Left lung (tissue), 10 donors: Measurements from ENCODE around the gene SNCA. TPM values are rescaled to one million over a fixed set of nuclear protein-coding genes. Genes with fewer than 3 reads are reported as not detected.
A peak's percentile ranks its signal among the peaks of the same experiment; 100 is the strongest.

Source experiments
- ATAC-seq: fragments of 200-7000 bp; cut with Tn5 transposase; one replicate; pipeline ENCODE4 v1.9.1; 2020; ENCODE audit warnings: moderate library complexity
- DNase-seq, 4 donors: peaks; one replicate each; pipeline ENCODE4 v3.0.0-alpha.2; 2013 to 2020
- H3K27ac ChIP-seq, 2 donors: fragments of 200-600 bp; sonication (generic) in 1 of 2; one replicate each; pipeline versions ENCODE4 v1.5.0 to v1.8.0; 2020 to 2021
- H3K27me3 ChIP-seq, 2 donors: fragments of 200-600 bp; sonication (generic) in 1 of 2; one replicate each; pipeline versions ENCODE4 v1.5.0 to v1.8.0; 2020 to 2021
- H3K36me3 ChIP-seq, 2 donors: fragments of 200-600 bp; sonication (generic) in 1 of 2; one replicate each; pipeline versions ENCODE4 v1.5.0 to v1.8.0; 2020 to 2021
- H3K4me1 ChIP-seq, 2 donors: fragments of 200-600 bp; one replicate each; pipeline ENCODE4 v1.8.0; 2021
- H3K4me3 ChIP-seq, 2 donors: fragments of 200-600 bp; sonication (generic) in 1 of 2; one replicate each; pipeline versions ENCODE4 v1.5.0 to v1.8.0; 2020 to 2021; ENCODE audit warnings: mild to moderate bottlenecking in 1 of 2
- H3K9me3 ChIP-seq, 2 donors: fragments of 200-600 bp; sonication (generic) in 1 of 2; one replicate each; pipeline versions ENCODE4 v1.5.0 to v1.8.0; 2020 to 2021
- intact Hi-C, 2 donors: fragments of 100-400 bp; cut with DNase I; formaldehyde crosslinking; loops; one replicate each; pipeline versions ENCODE4 v1.11.2 to v1.14.2; 2022
- polyA plus RNA-seq, 6 donors: library from polyadenylated mRNA; unstranded; fragments of 120-200 nt; gene quantifications; one replicate each; pipeline ENCODE4 v1.2.1, GENCODE V29; 2013; ENCODE audit not compliant: insufficient read length in 6 of 6
- total RNA-seq, 2 donors: library from RNA; stranded (reverse); fragmentation: NEBNext Ultra II Directional; extraction: Animal tissue kit (Norgen Biotek cat#: 25700); gene quantifications; one replicate each; pipeline ENCODE4 v1.2.1, GENCODE V29; 2021
- TF ChIP-seq, protein P1 (sequence below), 2 donors: fragments of 200-600 bp; sonication (generic) in 1 of 2; IDR thresholded peaks; one replicate each; pipeline versions ENCODE4 v1.5.0 to v1.8.0; 2021; ENCODE audit warnings: antibody characterized with exemption in 2 of 2
- donor health status: DM: no; HTN: yes; CAD: no.
- donor health status: DM: no; HTN: no; CAD: no.

SNCA gene
- total and polyA plus RNA-seq, 8 donors, result 6.6 to 75.7 (median 50.9) TPM

DNA sequence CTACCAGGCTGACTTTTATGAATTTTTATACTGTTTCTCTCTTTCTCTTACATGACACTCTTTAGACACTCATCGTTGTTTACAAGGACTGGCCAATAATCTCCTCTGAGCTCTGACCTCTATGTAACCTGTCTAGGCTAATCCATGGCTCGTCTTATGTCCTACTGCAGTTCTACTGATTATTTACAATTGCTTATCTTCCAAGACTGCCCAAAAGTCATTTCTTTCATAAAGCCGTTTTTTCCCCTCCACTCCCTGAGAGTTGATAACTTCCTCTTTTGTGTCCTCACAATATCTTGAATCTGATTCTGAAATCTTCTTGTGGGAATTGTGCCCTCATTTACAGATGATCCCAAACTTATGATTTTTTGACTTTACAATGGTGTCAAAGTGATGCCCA, 18.3 kb upstream of the SNCA start:
- H3K27ac ChIP-seq, result no peak overlapping the region
- peaks cover 0 to 2% of the 10 kb centered on the region in 2 donors for H3K9me3 ChIP-seq
- no peaks in the 10 kb centered on the region for H3K36me3 ChIP-seq
- DNase-seq (no peak), ATAC-seq (no peak)
- TF ChIP-seq, protein P1, sequence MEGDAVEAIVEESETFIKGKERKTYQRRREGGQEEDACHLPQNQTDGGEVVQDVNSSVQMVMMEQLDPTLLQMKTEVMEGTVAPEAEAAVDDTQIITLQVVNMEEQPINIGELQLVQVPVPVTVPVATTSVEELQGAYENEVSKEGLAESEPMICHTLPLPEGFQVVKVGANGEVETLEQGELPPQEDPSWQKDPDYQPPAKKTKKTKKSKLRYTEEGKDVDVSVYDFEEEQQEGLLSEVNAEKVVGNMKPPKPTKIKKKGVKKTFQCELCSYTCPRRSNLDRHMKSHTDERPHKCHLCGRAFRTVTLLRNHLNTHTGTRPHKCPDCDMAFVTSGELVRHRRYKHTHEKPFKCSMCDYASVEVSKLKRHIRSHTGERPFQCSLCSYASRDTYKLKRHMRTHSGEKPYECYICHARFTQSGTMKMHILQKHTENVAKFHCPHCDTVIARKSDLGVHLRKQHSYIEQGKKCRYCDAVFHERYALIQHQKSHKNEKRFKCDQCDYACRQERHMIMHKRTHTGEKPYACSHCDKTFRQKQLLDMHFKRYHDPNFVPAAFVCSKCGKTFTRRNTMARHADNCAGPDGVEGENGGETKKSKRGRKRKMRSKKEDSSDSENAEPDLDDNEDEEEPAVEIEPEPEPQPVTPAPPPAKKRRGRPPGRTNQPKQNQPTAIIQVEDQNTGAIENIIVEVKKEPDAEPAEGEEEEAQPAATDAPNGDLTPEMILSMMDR (IDR thresholded peaks at IDR 0.05), result no peak
- no peak overlapping the region for H3K4me3 ChIP-seq
- no peaks in the 10 kb centered on the region for H3K4me1 ChIP-seq
- intact Hi-C loops, result no loop called here
- H3K27me3 ChIP-seq, result no peaks in the 10 kb centered on the region

DNA sequence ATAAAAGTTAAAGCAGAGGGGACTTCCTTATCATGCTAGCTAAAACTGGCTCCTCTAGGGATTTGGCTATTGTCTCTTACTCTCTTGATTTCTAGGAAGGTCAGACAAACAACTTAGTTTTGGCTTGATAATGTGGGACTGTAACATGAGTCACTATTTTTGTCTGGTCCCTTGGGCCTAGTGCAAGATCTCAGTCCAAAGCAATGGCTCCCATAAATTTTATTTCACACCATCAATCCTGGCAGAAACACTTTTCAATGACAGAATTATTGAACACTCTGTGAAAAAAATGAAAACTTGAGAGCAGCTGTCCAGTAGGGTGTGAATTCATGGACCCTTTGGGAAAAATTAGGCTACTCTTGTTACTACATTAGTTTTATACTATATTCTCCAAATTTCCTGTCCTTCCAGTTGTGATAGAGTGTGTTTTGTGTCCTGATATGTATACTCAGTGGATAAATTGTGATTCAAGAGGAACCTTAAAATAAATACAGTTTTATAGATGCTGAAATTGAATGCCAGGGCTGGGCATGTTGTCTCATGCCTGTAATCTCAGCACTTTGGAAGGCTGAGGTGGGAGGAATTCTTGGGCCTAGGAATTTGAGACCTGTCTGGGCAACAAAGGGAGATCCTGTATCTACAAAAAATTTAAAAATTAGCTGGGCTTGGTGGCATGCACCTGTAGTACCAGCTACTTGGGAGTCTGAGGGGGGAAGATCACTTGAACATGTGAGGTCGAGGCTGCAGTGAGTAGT, 10.8 kb upstream of the SNCA start:
- DNase-seq, result no peak
- H3K4me3 ChIP-seq, result no peak overlapping the region
- peaks cover 0 to 8% of the 10 kb centered on the region in 2 donors for H3K9me3 ChIP-seq
- H3K36me3 ChIP-seq, result no peaks in the 10 kb centered on the region
- no peak overlapping the region for H3K27ac ChIP-seq
- ATAC-seq, result no peak
- TF ChIP-seq, protein P1 (IDR thresholded peaks at IDR 0.05), result no peak
- H3K27me3 ChIP-seq, result no peaks in the 10 kb centered on the region
- intact Hi-C loops, result no loop called here
- no peaks in the 10 kb centered on the region for H3K4me1 ChIP-seq

DNA sequence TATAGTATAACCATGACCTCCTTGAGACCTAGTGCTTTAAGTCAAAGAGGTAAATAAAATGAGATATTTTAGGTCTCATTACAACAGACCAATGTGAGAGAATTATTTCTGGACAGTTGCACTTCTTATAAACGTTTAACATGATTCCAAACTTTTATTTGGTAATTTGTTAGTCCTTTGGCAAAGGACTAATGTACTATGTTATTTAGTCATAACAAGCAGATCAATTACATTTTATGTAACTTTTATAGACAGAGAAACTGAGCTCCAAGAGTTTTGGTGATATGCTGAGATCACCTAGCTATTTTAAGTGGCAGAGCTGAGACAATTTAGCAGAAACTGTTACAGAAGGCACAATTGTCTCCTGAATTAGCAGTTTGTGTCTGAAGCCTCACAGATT, 2.6 kb upstream of the SNCA start:
- H3K36me3 ChIP-seq, result no peaks in the 10 kb centered on the region
- ATAC-seq (no peak), DNase-seq (no peak)
- TF ChIP-seq, protein P1 (IDR thresholded peaks at IDR 0.05), result no peak
- H3K27me3 ChIP-seq, result peaks cover 33 to 44% of the 10 kb centered on the region in 2 donors
- H3K27ac ChIP-seq, result no peak overlapping the region
- peaks cover 5 to 8% of the 10 kb centered on the region in 2 donors for H3K4me1 ChIP-seq
- no peaks in the 10 kb centered on the region for H3K9me3 ChIP-seq
- H3K4me3 ChIP-seq, result no peak overlapping the region
- intact Hi-C loops, result no loop called here

DNA sequence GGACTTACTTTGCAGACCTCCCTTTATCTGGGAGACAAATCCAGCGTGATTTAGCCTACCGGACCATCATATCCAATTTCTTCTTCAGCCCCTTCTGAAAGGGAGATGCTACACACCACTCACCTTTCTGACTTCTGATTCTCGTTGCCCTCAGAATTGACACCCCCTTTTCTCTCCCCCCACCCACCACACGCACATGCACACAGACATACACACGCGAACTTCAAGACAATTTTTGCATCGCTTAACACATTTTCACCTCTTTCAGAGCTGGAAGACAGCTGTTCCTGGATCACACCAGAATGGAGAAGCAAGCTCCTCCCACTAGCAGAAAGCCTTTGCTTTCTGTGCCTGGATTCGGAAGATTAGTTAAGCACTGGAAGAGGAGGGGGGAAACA, 1.0 kb upstream of the SNCA start:
- Histone ChIP-seq H3K27me3 (peaks cover 33 to 44% of the 10 kb centered on the region in 2 donors), H3K36me3 (no peaks in the 10 kb centered on the region), H3K9me3 (no peaks in the 10 kb centered on the region), H3K4me3 (peak overlapping the region; percentile 51 to 63), H3K4me1 (peaks cover 5 to 8% of the 10 kb centered on the region in 2 donors), H3K27ac (peak overlapping the region in 1 of 2 donors; percentile 20)
- intact Hi-C loops, result no loop called here
- ATAC-seq (peak; percentile 6), DNase-seq (peak in 2 of 4 donors; percentile 44 to 54)
- TF ChIP-seq, protein P1 (IDR thresholded peaks at IDR 0.05), result no peak

DNA sequence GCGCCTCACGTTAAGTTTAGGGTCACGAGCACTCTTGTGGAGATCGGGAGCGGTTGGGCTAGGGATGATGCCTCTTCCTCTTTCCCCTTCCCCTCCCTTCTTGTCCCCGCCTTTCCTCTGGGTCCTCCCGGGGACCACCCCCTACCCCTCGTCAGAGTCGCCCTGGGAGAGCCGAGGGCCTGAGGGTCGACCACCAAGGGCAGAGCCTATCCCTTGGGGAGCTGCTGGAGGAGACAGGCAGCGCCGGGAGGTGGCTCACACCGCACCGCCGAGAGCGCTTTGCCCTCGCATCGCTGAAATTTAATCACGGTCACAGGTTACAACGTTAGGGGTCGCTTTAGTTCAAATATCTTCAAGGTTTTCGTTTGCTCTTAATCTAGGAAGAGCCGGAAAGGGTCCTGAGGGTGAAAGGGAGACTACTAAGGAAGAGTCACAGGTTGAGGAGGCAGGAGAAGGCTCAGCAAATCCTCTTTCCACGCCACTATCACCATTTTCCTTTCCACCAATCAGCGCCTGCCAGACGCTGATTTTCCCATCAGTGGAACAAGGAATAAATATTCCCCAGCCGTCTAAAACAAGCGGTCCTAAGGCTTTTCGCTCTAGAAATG, 528 bp upstream of the SNCA start:
- peak overlapping the region; percentile 51 to 63 for H3K4me3 ChIP-seq
- no peaks in the 10 kb centered on the region for H3K9me3 ChIP-seq
- ATAC-seq, result peak; percentile 68
- H3K36me3 ChIP-seq, result no peaks in the 10 kb centered on the region
- intact Hi-C loops, result no loop called here
- H3K4me1 ChIP-seq, result peaks cover 5 to 8% of the 10 kb centered on the region in 2 donors
- peak in 3 of 4 donors; percentile 72 to 79 (median 72) for DNase-seq
- TF ChIP-seq, protein P1 (IDR thresholded peaks at IDR 0.05), result no peak
- H3K27ac ChIP-seq, result peak overlapping the region; percentile 13 to 20
- peaks cover 33 to 44% of the 10 kb centered on the region in 2 donors for H3K27me3 ChIP-seq
